Body of pancreas (tissue), 4 donors: ENCODE measurements around the gene CHM.
"Not testable (repeated sequence)": the region's sequence is repeated elsewhere in the genome, so short reads cannot be mapped to it uniquely, and the experiment has no call there.

Experiments used
- CTCF ChIP-seq, 7 experiments: fragments of 450-650 bp in 4 of 7; fragments of 200-600 bp in 3 of 7; sonication (generic) in 3 of 7; IDR thresholded peaks; one replicate each; pipeline ENCODE4 v1.5.1; 2016 to 2019; ENCODE audit warnings: antibody characterized with exemption in 7 of 7
- POLR2A ChIP-seq, 3 donors: fragments of 450-650 bp; IDR thresholded peaks; one replicate each; pipeline ENCODE4 v1.6.1; 2016; ENCODE audit warnings: antibody characterized with exemption in 3 of 3, mild to moderate bottlenecking in 2 of 3

GRCh38 chrX:85944751-85945150, 102.6 kb downstream of the CHM start:
- TF ChIP-seq CTCF, POLR2A (IDR thresholded peaks at IDR 0.05): not testable (repeated sequence)
